ENCODE data around the gene MARCHF7.
"Not testable (repeated sequence)": the region's sequence is repeated elsewhere in the genome, so short reads cannot be mapped to it uniquely, and the experiment has no call there.

The MARCHF7 gene

GRCh38 chr2:159720676-159721075 lies 8.4 kb downstream of the MARCHF7 start:
- DNase-seq (ENCODE audit: low read depth): no peak

- DNase-seq (ENCODE audit: low read depth): no peak
Observed at GRCh38 chr2:159722580-159722979, 10.3 kb downstream of the MARCHF7 start.

- DNase-seq (ENCODE audit: low read depth): not testable (repeated sequence)
Observed at GRCh38 chr2:159724795-159725572, 12.7 kb downstream of the MARCHF7 start.

- no peak for DNase-seq (ENCODE audit: low read depth)
Observed at GRCh38 chr2:159725713-159726112, 13.4 kb downstream of the MARCHF7 start.

GRCh38 chr2:159728629-159729028 lies 16.3 kb downstream of the MARCHF7 start:
- DNase-seq (ENCODE audit: low read depth): no peak

- no peak for DNase-seq (ENCODE audit: low read depth)
Observed at GRCh38 chr2:159735648-159736047, 23.3 kb downstream of the MARCHF7 start.

- DNase-seq (ENCODE audit: low read depth): no peak
Observed at GRCh38 chr2:159736048-159736447, 23.7 kb downstream of the MARCHF7 start.

- no peak for DNase-seq (ENCODE audit: low read depth)
Observed at GRCh38 chr2:159737292-159737916, 25.1 kb downstream of the MARCHF7 start.

GRCh38 chr2:159737917-159738296 lies 25.6 kb downstream of the MARCHF7 start:
- DNase-seq (ENCODE audit: low read depth): no peak

GRCh38 chr2:159738509-159739390 lies 26.4 kb downstream of the MARCHF7 start:
- DNase-seq (ENCODE audit: low read depth): no peak

- no peak for DNase-seq (ENCODE audit: low read depth)
Observed at GRCh38 chr2:159742846-159743245, 30.5 kb downstream of the MARCHF7 start.

GRCh38 chr2:159744363-159744762 lies 32.1 kb downstream of the MARCHF7 start:
- DNase-seq (ENCODE audit: low read depth): no peak

- not testable (repeated sequence) for DNase-seq (ENCODE audit: low read depth)
Observed at GRCh38 chr2:159745237-159745636, 32.9 kb downstream of the MARCHF7 start.

GRCh38 chr2:159748089-159748488 lies 35.8 kb downstream of the MARCHF7 start:
- DNase-seq (ENCODE audit: low read depth): no peak

- DNase-seq (ENCODE audit: low read depth): no peak
Observed at GRCh38 chr2:159750873-159751272, 38.6 kb downstream of the MARCHF7 start.

GRCh38 chr2:159753797-159754196 lies 41.5 kb downstream of the MARCHF7 start:
- DNase-seq (ENCODE audit: low read depth): no peak

GRCh38 chr2:159755014-159755413 lies 42.7 kb downstream of the MARCHF7 start:
- no peak for DNase-seq (ENCODE audit: low read depth)

GRCh38 chr2:159755788-159756187 lies 43.5 kb downstream of the MARCHF7 start:
- no peak for DNase-seq (ENCODE audit: low read depth)

- DNase-seq (ENCODE audit: low read depth): no peak
Observed at GRCh38 chr2:159758239-159758638, 45.9 kb downstream of the MARCHF7 start.

GRCh38 chr2:159758686-159759085 lies 46.4 kb downstream of the MARCHF7 start:
- no peak for DNase-seq (ENCODE audit: low read depth)

GRCh38 chr2:159759577-159759976 lies 47.3 kb downstream of the MARCHF7 start:
- no peak for DNase-seq (ENCODE audit: low read depth)

GRCh38 chr2:159760326-159760725 lies 48.0 kb downstream of the MARCHF7 start:
- DNase-seq (ENCODE audit: low read depth): no peak

- no peak for DNase-seq (ENCODE audit: low read depth)
Observed at GRCh38 chr2:159762075-159762474, 49.8 kb downstream of the MARCHF7 start.

Data from stimulated activated CD8-positive, alpha-beta memory T cell treated with anti-CD3 and anti-CD28 coated beads, Interleukin-15, amount 100 ng/mL, for 1 hour (primary cell).